Activated T-cell treated with anti-CD3 and anti-CD28 coated beads, Interleukin-2, amount 50 U/mL, for 1 hour (primary cell): ENCODE results near the gene ZNF616.
"Not testable (repeated sequence)": the region's sequence is repeated elsewhere in the genome, so short reads cannot be mapped to it uniquely, and the experiment has no call there.

Source experiments
- DNase-seq: peaks from one replicate; pipeline ENCODE4 v3.0.0-alpha.2; 2020

Gene ZNF616

GRCh38 chr19:52102782-52103181, 37.0 kb downstream of the ZNF616 start:
- no peak for DNase-seq

- DNase-seq = no peak
Measured at GRCh38 chr19:52101866-52102562, 37.7 kb downstream of the ZNF616 start.

- DNase-seq = no peak
Measured at GRCh38 chr19:52099497-52100138, 40.1 kb downstream of the ZNF616 start.

GRCh38 chr19:52096416-52096815, 43.3 kb downstream of the ZNF616 start:
- not testable (repeated sequence) for DNase-seq

- peak; percentile 84 for DNase-seq
Measured at GRCh38 chr19:52095172-52096014, 44.3 kb downstream of the ZNF616 start, which contains the start of gene ZNF841. Gene ZNF841, minus strand, starts transcription at chr19:52095765. Its CDS starts 10,964 bp downstream, at chr19:52084801.

- DNase-seq = no peak
Measured at GRCh38 chr19:52094526-52095130, 45.1 kb downstream of the ZNF616 start.

- DNase-seq = no peak
Measured at GRCh38 chr19:52086481-52086880, 53.3 kb downstream of the ZNF616 start.

- no peak for DNase-seq
Measured at GRCh38 chr19:52070496-52070895, 69.2 kb downstream of the ZNF616 start.

- no peak for DNase-seq
Measured at GRCh38 chr19:52069653-52070052, 70.1 kb downstream of the ZNF616 start.

- DNase-seq = no peak
Measured at GRCh38 chr19:52066258-52066863, 73.4 kb downstream of the ZNF616 start.

GRCh38 chr19:52065399-52065798, 74.3 kb downstream of the ZNF616 start:
- no peak for DNase-seq
